ENCODE results near the gene VCY.
"Not testable (repeated sequence)": the region's sequence is repeated elsewhere in the genome, so short reads cannot be mapped to it uniquely, and the experiment has no call there.

DNA sequence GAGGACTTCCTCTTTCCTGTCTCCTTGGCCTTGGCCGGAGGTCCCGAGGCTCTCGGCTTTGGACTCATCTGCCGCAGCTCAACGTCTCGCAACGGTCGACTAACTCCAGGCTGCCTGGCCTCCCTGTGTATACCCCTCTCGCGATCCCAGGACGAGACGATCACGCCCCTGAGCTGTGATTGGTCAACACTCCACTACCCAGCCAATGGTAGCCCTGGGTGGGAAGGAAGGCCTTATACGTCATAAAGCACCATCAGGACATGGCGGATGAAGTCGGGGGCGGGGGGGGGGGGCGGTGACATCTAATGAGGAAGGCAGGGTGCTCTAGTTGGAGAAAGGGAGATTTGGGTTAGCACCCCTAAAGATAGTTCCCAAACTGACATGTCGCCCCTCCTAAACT lies at the start of gene VCY:
- TF ChIP-seq, protein P1, sequence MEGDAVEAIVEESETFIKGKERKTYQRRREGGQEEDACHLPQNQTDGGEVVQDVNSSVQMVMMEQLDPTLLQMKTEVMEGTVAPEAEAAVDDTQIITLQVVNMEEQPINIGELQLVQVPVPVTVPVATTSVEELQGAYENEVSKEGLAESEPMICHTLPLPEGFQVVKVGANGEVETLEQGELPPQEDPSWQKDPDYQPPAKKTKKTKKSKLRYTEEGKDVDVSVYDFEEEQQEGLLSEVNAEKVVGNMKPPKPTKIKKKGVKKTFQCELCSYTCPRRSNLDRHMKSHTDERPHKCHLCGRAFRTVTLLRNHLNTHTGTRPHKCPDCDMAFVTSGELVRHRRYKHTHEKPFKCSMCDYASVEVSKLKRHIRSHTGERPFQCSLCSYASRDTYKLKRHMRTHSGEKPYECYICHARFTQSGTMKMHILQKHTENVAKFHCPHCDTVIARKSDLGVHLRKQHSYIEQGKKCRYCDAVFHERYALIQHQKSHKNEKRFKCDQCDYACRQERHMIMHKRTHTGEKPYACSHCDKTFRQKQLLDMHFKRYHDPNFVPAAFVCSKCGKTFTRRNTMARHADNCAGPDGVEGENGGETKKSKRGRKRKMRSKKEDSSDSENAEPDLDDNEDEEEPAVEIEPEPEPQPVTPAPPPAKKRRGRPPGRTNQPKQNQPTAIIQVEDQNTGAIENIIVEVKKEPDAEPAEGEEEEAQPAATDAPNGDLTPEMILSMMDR (conservative IDR thresholded peaks at IDR 0.05; ENCODE audit: low read depth in 2 of 2) = not testable (repeated sequence)
- TF ChIP-seq, protein P2, sequence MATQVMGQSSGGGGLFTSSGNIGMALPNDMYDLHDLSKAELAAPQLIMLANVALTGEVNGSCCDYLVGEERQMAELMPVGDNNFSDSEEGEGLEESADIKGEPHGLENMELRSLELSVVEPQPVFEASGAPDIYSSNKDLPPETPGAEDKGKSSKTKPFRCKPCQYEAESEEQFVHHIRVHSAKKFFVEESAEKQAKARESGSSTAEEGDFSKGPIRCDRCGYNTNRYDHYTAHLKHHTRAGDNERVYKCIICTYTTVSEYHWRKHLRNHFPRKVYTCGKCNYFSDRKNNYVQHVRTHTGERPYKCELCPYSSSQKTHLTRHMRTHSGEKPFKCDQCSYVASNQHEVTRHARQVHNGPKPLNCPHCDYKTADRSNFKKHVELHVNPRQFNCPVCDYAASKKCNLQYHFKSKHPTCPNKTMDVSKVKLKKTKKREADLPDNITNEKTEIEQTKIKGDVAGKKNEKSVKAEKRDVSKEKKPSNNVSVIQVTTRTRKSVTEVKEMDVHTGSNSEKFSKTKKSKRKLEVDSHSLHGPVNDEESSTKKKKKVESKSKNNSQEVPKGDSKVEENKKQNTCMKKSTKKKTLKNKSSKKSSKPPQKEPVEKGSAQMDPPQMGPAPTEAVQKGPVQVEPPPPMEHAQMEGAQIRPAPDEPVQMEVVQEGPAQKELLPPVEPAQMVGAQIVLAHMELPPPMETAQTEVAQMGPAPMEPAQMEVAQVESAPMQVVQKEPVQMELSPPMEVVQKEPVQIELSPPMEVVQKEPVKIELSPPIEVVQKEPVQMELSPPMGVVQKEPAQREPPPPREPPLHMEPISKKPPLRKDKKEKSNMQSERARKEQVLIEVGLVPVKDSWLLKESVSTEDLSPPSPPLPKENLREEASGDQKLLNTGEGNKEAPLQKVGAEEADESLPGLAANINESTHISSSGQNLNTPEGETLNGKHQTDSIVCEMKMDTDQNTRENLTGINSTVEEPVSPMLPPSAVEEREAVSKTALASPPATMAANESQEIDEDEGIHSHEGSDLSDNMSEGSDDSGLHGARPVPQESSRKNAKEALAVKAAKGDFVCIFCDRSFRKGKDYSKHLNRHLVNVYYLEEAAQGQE (IDR thresholded peaks at IDR 0.05; ENCODE audit: unreplicated experiment) = not testable (repeated sequence)
- TF ChIP-seq POLR2AphosphoS5 (IDR thresholded peaks at IDR 0.05; ENCODE audit: low read depth); EZH2phosphoT487 (IDR thresholded peaks at IDR 0.05; ENCODE audit: unreplicated experiment): not testable (repeated sequence)
- TF ChIP-seq, protein P3, sequence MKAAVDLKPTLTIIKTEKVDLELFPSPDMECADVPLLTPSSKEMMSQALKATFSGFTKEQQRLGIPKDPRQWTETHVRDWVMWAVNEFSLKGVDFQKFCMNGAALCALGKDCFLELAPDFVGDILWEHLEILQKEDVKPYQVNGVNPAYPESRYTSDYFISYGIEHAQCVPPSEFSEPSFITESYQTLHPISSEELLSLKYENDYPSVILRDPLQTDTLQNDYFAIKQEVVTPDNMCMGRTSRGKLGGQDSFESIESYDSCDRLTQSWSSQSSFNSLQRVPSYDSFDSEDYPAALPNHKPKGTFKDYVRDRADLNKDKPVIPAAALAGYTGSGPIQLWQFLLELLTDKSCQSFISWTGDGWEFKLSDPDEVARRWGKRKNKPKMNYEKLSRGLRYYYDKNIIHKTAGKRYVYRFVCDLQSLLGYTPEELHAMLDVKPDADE (IDR thresholded peaks at IDR 0.05) = not testable (repeated sequence)

All from GM23338 (cell line).